ENCODE results near the gene KCNIP3. TPM values are rescaled to one million over a fixed set of nuclear protein-coding genes. Genes with fewer than 3 reads are reported as not detected.

KCNIP3 gene
- polyA plus RNA-seq, 1 of the 3 experiments (the other 2 are of a cell fraction), result 0.97 TPM

- H4K20me1 ChIP-seq (ENCODE audit: insufficient read depth), result no peaks in the 10 kb centered on the region
- TF ChIP-seq MEF2A (IDR thresholded peaks at IDR 0.05; ENCODE audit: borderline replicate concordance, low read depth) (no peak), EZH2phosphoT487 (IDR thresholded peaks at IDR 0.05; ENCODE audit: borderline replicate concordance, low read depth) (no peak), RAD21 (IDR thresholded peaks at IDR 0.05; ENCODE audit: low read length) (no peak)
- H2AFZ ChIP-seq (ENCODE audit: low read depth), result no peak overlapping the region
- H3K4me3 ChIP-seq (ENCODE audit: low read depth in 2 of 2, low read length in 1 of 2), result no peak overlapping the region
- POLR2A ChIA-PET, result no interaction called here
- H3K9me2 ChIP-seq, result no peaks in the 10 kb centered on the region
- H3K27ac ChIP-seq (ENCODE audit: low read depth in 2 of 2, low read length in 1 of 2), result no peak overlapping the region
- H3K9ac ChIP-seq, result no peak overlapping the region
- no peak for DNase-seq
- H3K4me2 ChIP-seq, result no peak overlapping the region
- peaks cover 0 to 34% of the 10 kb centered on the region in 2 experiments; a peak in 2 of 4 replicates for H3K4me1 ChIP-seq (ENCODE audit: control insufficient read depth in 1 of 2, insufficient read depth in 2 of 2, low read depth in 1 of 2, low read length in 1 of 2)
- no peaks in the 10 kb centered on the region for H3K36me3 ChIP-seq (replicated peaks in 1 of 2; ENCODE audit: control insufficient read depth in 1 of 2, insufficient read depth in 2 of 2, low read length in 1 of 2)
- H3K79me2 ChIP-seq (ENCODE audit: insufficient read depth), result no peaks in the 10 kb centered on the region
- no peaks in the 10 kb centered on the region for H3K9me3 ChIP-seq
- WGBS (ENCODE audit: low lambda C conversion rate), result 59% methylated on average over 8 of the region's 10 CpGs
- no peaks in the 10 kb centered on the region; the same call in 1 of the 2 replicates for H3K27me3 ChIP-seq (ENCODE audit: insufficient read depth)
- H3F3A ChIP-seq (replicated peaks; ENCODE audit: insufficient read depth), result no peaks in the 10 kb centered on the region
- CTCF ChIA-PET, result interaction anchor here (1.2 to 2.4 kb wide), 2 partner anchors 9 to 75 kb away, joined by 3 to 12 read pairs; no protein-coding TSS in a partner anchor
These were observed 9.3 kb downstream of the KCNIP3 start for GRCh38 chr2:95306336-95306895.

- H3K27ac ChIP-seq (ENCODE audit: low read depth in 2 of 2, low read length in 1 of 2), result no peak overlapping the region
- H3K4me1 ChIP-seq (ENCODE audit: control insufficient read depth in 1 of 2, insufficient read depth in 2 of 2, low read depth in 1 of 2, low read length in 1 of 2), result peaks cover 0 to 27% of the 10 kb centered on the region in 2 experiments; a peak in 2 of 4 replicates
- no peaks in the 10 kb centered on the region for H4K20me1 ChIP-seq (ENCODE audit: insufficient read depth)
- H3K9ac ChIP-seq, result no peak overlapping the region
- no peaks in the 10 kb centered on the region for H3K36me3 ChIP-seq (replicated peaks in 1 of 2; ENCODE audit: control insufficient read depth in 1 of 2, insufficient read depth in 2 of 2, low read length in 1 of 2)
- no peaks in the 10 kb centered on the region for H3K9me2 ChIP-seq
- no peaks in the 10 kb centered on the region for H3F3A ChIP-seq (replicated peaks; ENCODE audit: insufficient read depth)
- H2AFZ ChIP-seq (ENCODE audit: low read depth), result no peak overlapping the region
- DNase-seq, result no peak
- no peaks in the 10 kb centered on the region for H3K9me3 ChIP-seq
- ChIA-PET CTCF (no interaction called here), POLR2A (no interaction called here)
- TF ChIP-seq GATA2 (CRISPR knock-in tag; IDR thresholded peaks at IDR 0.05), result no peak
- H3K79me2 ChIP-seq (ENCODE audit: insufficient read depth), result no peaks in the 10 kb centered on the region
- H3K4me3 ChIP-seq (ENCODE audit: low read depth in 2 of 2, low read length in 1 of 2), result no peak overlapping the region
- WGBS (ENCODE audit: low lambda C conversion rate), result 90% methylated on average over 2 of the region's 5 CpGs
- H3K4me2 ChIP-seq, result no peak overlapping the region
- no peaks in the 10 kb centered on the region; the same call in 1 of the 2 replicates for H3K27me3 ChIP-seq (ENCODE audit: insufficient read depth)
These were observed 9.9 kb downstream of the KCNIP3 start for GRCh38 chr2:95307036-95307435.

GRCh38 chr2:95307878-95308277 lies 10.7 kb downstream of the KCNIP3 start:
- Histone ChIP-seq H3K4me2 (no peak overlapping the region), H3K36me3 (replicated peaks in 1 of 2; ENCODE audit: control insufficient read depth in 1 of 2, insufficient read depth in 2 of 2, low read length in 1 of 2) (no peaks in the 10 kb centered on the region), H3K9me3 (no peaks in the 10 kb centered on the region), H3K27ac (ENCODE audit: low read depth in 2 of 2, low read length in 1 of 2) (no peak overlapping the region), H3K9ac (no peak overlapping the region), H4K20me1 (ENCODE audit: insufficient read depth) (no peaks in the 10 kb centered on the region), H3K79me2 (ENCODE audit: insufficient read depth) (no peaks in the 10 kb centered on the region), H3K9me2 (no peaks in the 10 kb centered on the region), H3K4me1 (ENCODE audit: control insufficient read depth in 1 of 2, insufficient read depth in 2 of 2, low read depth in 1 of 2, low read length in 1 of 2) (peaks cover 0 to 20% of the 10 kb centered on the region in 2 experiments; a peak in 2 of 4 replicates), H3F3A (replicated peaks; ENCODE audit: insufficient read depth) (no peaks in the 10 kb centered on the region), H2AFZ (ENCODE audit: low read depth) (no peak overlapping the region), H3K27me3 (ENCODE audit: insufficient read depth) (no peaks in the 10 kb centered on the region; the same call in 1 of the 2 replicates), H3K4me3 (ENCODE audit: low read depth in 2 of 2, low read length in 1 of 2) (no peak overlapping the region)
- CTCF ChIA-PET, result no interaction called here
- DNase-seq, result no peak
- 47% methylated on average over 8 of the region's 8 CpGs for WGBS (ENCODE audit: low lambda C conversion rate)
- POLR2A ChIA-PET, result no interaction called here
- no peak for TF ChIP-seq JUND (IDR thresholded peaks at IDR 0.05)
- no peak for TF ChIP-seq PBX3 (IDR thresholded peaks at IDR 0.05)
- TF ChIP-seq EP300 (IDR thresholded peaks at IDR 0.05; ENCODE audit: borderline replicate concordance in 1 of 2, low read depth in 1 of 2, low read length in 1 of 2), result no peak
- TF ChIP-seq RAD21 (IDR thresholded peaks at IDR 0.05; ENCODE audit: low read length), result no peak
- no peak for TF ChIP-seq CTCF (IDR thresholded peaks at IDR 0.05)
- no peak for TF ChIP-seq MEF2A (IDR thresholded peaks at IDR 0.05; ENCODE audit: borderline replicate concordance, low read depth)
- no peak for TF ChIP-seq RFX5 (IDR thresholded peaks at IDR 0.05; ENCODE audit: low read length)
- TF ChIP-seq TEAD4 (IDR thresholded peaks at IDR 0.05; ENCODE audit: borderline replicate concordance, insufficient read depth), result no peak
- TF ChIP-seq SIN3A (IDR thresholded peaks at IDR 0.05; ENCODE audit: borderline replicate concordance, low read depth, low read length), result no peak
- no peak for TF ChIP-seq TCF12 (IDR thresholded peaks at IDR 0.05)
- TF ChIP-seq IRF3 (IDR thresholded peaks at IDR 0.05; ENCODE audit: low read depth, low read length), result no peak
- no peak for TF ChIP-seq GABPA (IDR thresholded peaks at IDR 0.05; ENCODE audit: low read depth)
- TF ChIP-seq RCOR1 (IDR thresholded peaks at IDR 0.05; ENCODE audit: low read length), result no peak
- no peak for TF ChIP-seq EZH2phosphoT487 (IDR thresholded peaks at IDR 0.05; ENCODE audit: borderline replicate concordance, low read depth)
